GM18951 (cell line): ENCODE results near the gene MTSS2.

Experiments used
- POLR2A ChIP-seq: IDR thresholded peaks from 4 replicates; pipeline ENCODE4 v1.6.1; 2011; ENCODE audit warnings: mild to moderate bottlenecking; ENCODE audit not compliant: insufficient read length, insufficient read depth; ENCODE audit errors: extremely low read depth
- in situ Hi-C: fragments of 300-500 bp; cut with MboI; formaldehyde crosslinking; loops from one replicate; pipeline ENCODE4 v1.12.0; 2022; ENCODE audit warnings: low sequenced_read_pairs, mixed read lengths, inconsistent platforms; ENCODE audit not compliant: unreplicated experiment

The MTSS2 gene

GRCh38 chr16:70691223-70692129, 5.6 kb upstream of the MTSS2 start:
- in situ Hi-C loops: no loop called here
- no peak for TF ChIP-seq POLR2A

DNA sequence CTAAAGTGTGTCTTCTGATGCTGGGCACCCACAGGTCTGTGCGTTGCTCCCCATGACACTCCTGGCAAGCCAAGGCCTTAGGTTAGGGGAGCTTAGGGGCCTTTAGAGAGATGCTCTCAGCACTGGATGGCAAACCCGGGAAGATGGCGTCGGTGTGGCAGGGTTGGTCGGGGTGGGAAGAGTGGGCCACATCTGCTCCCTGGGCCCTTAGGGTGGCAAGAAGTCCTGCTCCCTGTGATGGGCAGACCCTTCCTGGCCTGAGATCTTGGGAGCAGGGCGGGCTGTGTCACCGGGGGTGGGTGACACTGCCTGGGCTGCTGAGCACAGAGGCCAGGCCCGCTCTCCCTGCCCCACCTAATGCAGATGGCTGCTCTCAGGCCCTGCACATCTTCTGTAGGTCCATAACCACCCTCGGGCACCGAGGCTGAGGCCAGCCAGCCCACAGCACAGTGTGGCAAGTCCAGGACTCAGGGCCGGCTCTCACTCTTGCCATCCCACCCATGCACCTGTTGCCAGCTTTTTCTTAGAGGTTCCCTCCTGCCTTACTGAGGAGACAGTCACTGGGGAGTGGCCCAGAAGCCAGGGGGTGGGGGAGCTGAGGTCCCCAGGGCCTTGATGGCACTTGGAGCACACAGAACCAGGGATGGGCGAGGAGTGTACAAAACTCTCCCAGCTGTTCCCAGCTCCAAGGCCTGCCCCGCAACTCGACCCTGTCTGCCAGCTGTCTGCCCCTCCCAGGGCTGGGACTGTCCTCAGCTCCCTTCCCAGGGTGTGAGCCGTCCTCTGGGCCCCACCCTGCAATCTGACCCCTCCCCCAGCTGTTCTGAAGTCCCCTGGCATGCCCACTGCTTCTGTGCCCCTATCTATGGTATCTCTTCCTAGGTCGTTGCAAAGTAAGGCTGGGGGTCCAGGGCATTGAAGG, 4.4 kb upstream of the MTSS2 start:
- no peak for TF ChIP-seq POLR2A
- in situ Hi-C loops: no loop called here

- in situ Hi-C loops: no loop called here
- TF ChIP-seq POLR2A: no peak
Measured at GRCh38 chr16:70689035-70689969, 3.4 kb upstream of the MTSS2 start.

DNA sequence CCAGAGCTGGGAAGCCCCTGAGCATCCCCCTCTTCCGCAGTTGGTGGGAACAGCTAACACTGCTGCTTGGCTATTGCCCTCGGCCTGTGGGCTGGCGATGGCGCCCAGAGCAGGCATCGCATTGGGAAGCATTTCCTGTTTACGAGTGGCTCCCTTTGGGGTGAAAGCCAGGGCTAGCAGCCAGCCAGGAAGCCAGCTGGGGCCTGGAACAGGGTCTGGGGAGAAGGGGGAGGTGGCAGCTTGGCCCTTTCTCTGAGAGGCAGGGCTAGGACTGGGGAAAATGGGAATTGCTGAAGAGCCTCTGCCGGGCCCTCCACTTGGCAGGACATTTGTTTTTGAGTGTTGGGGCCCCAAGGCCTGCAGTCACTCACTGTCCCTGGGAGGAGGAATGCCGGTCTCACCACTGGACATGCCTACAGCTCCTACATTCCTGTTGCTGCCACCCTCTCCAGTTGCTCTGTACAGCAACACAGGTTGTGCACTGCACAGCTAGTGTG, 2.4 kb upstream of the MTSS2 start:
- in situ Hi-C loops: no loop called here
- TF ChIP-seq POLR2A: no peak

DNA sequence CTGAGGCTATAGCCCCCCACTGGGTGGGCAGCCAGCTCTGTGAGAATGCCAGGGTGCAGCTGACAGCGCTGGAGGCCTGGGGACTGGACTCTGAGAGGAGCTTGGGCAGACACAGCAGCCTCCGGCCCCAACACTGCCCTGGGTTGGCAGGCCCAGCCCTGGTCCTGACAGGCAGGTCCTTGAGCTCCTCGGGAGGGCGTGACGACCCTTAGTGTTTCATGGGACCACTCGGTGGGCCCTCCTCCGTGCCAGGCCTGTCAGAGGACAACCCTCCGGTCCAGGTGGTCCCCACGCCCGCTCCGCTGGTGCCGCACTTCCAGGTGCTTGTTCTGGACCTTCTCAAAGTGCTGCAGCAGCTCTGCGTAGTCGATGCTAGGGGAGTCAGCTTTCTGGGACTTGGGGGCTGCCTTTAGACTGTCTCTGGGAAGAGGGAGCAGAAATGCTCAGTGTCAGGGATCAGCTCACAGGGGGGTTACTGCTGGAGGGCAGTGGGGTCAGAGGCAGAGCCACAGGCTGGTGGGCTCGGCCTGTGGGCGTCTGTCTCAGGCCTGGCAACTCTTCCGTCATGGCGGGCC, 1.9 kb upstream of the MTSS2 start:
- no peak for TF ChIP-seq POLR2A
- in situ Hi-C loops: no loop called here

GRCh38 chr16:70687102-70687511, 1.3 kb upstream of the MTSS2 start:
- in situ Hi-C loops: no loop called here

DNA sequence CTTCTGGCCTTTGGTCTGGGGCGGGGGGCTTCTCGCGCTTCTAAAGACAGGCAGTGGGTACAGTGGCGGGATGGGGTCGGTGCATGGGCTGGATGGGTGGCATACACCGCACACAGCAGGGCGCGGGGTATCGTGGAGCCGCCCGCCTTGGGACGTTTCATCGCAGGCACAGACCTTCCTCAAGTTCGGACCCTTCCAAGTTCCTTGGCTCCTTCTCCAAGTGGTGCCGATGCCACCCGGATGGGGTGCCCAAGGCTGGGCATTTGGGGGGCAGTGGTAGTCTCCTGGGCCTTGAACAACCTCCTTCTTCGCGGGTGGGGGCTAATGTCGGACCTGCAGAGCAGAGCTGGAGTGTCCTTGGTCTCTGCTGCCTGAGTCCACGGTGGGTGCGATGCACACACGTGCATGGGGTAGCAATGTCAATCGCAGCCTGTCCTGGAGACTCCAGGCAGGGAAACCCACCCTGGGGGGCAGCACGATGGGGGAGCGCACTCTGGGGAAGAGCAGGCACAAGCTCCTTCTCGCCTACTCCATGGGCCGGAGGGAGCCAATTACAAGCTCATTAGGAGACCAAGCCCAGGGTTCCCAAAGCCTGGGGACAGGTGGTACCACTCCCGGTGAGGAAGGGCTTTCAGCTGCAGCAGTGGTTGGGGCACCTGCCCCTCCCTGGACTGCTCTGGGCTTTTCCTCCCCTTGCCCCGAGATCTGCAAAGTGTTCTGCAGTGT, 686 bp upstream of the MTSS2 start:
- in situ Hi-C loops: no loop called here
- TF ChIP-seq POLR2A: no peak

More at GRCh38 chr16:70687102-70687511, 1.3 kb upstream of the MTSS2 start:
- TF ChIP-seq POLR2A: no peak

DNA sequence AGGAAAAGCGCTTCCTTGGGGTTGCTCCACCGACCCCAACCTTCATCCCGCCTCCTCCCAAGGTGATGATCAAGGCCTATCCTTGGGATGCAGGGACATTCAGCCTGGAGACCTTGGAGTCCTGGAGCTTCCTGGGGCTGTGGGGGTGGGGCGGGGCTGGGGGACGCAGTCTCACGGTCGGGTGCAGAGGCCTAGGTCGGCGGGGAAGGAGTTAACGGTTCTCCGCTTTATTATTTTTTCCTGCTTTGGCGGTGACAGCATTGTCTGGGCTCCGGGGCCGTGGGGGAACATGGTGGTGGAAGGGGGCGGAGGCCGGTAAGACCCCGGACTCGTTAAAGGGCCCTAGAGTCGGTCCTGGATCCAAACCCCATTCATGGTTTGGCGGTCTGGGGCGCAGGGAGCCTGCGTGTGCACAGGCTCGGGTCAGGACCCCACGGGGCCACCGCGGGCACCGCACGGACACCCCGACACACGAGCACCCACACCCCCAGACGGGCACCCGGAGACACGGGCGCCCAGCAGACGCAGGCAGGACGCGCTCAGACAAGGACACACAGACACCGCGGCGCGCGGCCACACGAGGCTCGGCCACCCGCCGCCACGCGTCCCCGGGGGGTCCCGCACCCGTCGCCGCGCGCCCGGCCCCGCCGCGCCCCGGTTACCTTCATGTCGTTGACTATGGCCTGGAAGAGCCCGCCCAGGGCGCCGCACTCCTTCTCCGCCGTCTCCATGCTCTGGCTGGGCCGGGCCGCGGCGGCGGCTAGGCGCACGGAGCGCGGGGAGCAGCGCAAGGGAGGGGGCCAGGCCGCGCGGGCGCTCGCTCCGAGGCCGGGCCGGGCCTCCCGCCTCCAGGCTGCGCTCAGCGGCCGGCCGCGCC, 554 bp downstream of the MTSS2 start:
- in situ Hi-C loops: no loop called here

DNA sequence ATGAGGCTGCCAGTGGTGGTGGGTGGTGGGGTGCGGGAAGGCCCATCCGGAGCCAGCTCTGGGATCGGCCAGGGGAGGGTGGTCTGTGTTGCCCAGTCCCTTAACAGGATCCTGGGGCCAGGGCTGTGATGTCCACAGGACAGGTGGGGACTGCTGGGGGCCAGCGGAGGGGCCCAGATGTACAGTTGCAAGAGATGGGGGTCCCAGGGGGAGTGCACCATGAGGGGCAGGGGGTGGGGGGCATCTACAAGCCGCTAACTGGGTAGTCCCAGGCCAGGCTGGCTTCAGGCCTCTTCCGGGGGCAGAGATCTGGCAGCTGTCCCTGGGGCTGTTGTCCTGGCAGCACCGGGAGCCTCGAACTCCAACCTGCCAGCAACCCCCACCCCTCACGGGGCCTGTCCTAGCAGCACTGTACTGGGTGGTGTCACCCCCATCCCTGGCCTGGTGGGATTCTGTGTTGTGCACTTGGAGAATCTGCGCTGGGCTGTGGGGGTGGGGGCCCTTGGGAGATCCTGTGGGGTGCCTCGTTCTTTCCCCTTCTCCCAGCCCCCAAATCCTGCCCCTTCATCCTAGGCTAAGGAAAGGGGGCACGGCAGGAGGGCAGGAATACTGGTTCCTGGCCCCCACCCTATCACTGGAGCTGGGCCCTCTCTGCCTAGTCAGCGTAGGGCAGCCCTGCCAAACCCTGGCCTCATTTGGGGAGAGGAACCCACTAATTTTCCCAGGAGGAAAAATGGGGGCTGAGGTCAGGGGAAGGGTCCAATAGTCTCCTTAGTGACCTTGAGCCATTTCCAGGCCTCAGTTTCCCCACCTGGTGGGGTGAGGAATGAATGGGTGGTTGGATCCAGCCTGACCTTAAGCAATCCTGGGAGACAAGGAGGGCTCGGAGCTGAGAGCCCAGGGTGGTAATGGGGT, 1.4 kb downstream of the MTSS2 start:
- no peak for TF ChIP-seq POLR2A
- in situ Hi-C loops: no loop called here

More for the DNA sequence above, 554 bp downstream of the MTSS2 start:
- no peak for TF ChIP-seq POLR2A
